Measurements from ENCODE around the gene BBOF1.
"Not testable (repeated sequence)": the region's sequence is repeated elsewhere in the genome, so short reads cannot be mapped to it uniquely, and the experiment has no call there.

GRCh38 chr14:73994926-73995325, 24.2 kb upstream of the BBOF1 start:
- TF ChIP-seq GATA1 (IDR thresholded peaks at IDR 0.05; ENCODE audit: low read depth, low read length); POLR2A (IDR thresholded peaks at IDR 0.05; ENCODE audit: low read length): not testable (repeated sequence)
